Right cardiac atrium (tissue), 5 donors: ENCODE results near the gene GNAI2. TPM values are rescaled to one million over a fixed set of nuclear protein-coding genes. Genes with fewer than 3 reads are reported as not detected.
A peak's percentile ranks its signal among the peaks of the same experiment; 100 is the strongest.

Experiments used
- ATAC-seq, 2 donors: fragments of 200-7000 bp; cut with Tn5 transposase; one replicate each; pipeline versions ENCODE4 v1.8.0 to v1.9.1; 2020; ENCODE audit warnings: moderate library complexity in 2 of 2, mild to moderate bottlenecking in 1 of 2
- DNase-seq, 3 donors: peaks; one replicate each; pipeline ENCODE4 v3.0.0-alpha.2; 2020
- H3K27ac ChIP-seq: one replicate; pipeline ENCODE4 v1.5.1; 2013; ENCODE audit warnings: mild to moderate bottlenecking, low read length, control low read depth, moderate library complexity
- H3K27me3 ChIP-seq: one replicate; pipeline ENCODE4 v1.6.1; 2013; ENCODE audit not compliant: control insufficient read depth, insufficient read depth
- H3K4me1 ChIP-seq: one replicate; pipeline ENCODE4 v1.6.1; 2013; ENCODE audit warnings: low read length; ENCODE audit not compliant: control insufficient read depth, insufficient read depth
- H3K4me3 ChIP-seq: one replicate; pipeline ENCODE4 v1.5.1; 2013; ENCODE audit warnings: low read length, control low read depth
- H3K9me3 ChIP-seq: one replicate; pipeline ENCODE4 v1.6.1; 2013; ENCODE audit warnings: low read length; ENCODE audit not compliant: control insufficient read depth
- WGBS: extraction: QIAGEN DNeasy Blood & Tissue Kit; methylation state at CpG from one replicate; pipeline ENCODE4 v1.1.7; 2013; 5-methylcytosine and 5-hydroxymethylcytosine counted together
- intact Hi-C, 4 donors: fragments of 100-400 bp; cut with DNase I; formaldehyde crosslinking; loops; one replicate each; pipeline versions ENCODE4 v1.11.0 to v1.14.0; 2022 to 2023
- microRNA-seq, 2 donors: library from miRNA; unstranded; fragments of <30 nt; microRNA quantifications; one replicate each; pipeline ENCODE4 v1.2.0, GENCODE V29; 2020 to 2021
- polyA plus RNA-seq: library from polyadenylated mRNA; stranded (reverse); fragments of 200-250 nt; gene quantifications from one replicate; pipeline ENCODE4 v1.2.3, GENCODE V29; 2013
- total RNA-seq, 4 donors: library from RNA; stranded (reverse); fragmentation: NEBNext Ultra II Directional; extraction: Animal tissue kit (Norgen Biotek cat#: 25700); gene quantifications; one replicate each; pipeline ENCODE4 v1.2.1, GENCODE V29; 2021
- donor health status: healthy with polysubstance abuse.
- donor health status: DM: no; HTN: yes; CAD: no.
- donor health status: DM: no; HTN: no; CAD: no.
- donor health status: DM: no; HTN: yes; CAD: no; lungs with severe emphysema.
- donor health status: DM: yes; HTN: yes; CAD: no.

The GNAI2 gene
- total and polyA plus RNA-seq, 5 donors: 122 to 149 (median 148) TPM

- Histone ChIP-seq H3K27me3 (no peaks in the 10 kb centered on the region), H3K9me3 (no peaks in the 10 kb centered on the region), H3K4me3 (peak overlapping the region; percentile 30), H3K27ac (peak overlapping the region; percentile 91), H3K4me1 (peaks cover 10% of the 10 kb centered on the region)
- 44% methylated on average over 12 of the region's 12 CpGs for WGBS
- ATAC-seq: no peak
- intact Hi-C loops: no loop called here
- DNase-seq: peak in 2 of 3 donors; percentile 70 to 74
Observed at GRCh38 chr3:50299929-50300680, 64.1 kb downstream of the GNAI2 start.

- Histone ChIP-seq H3K27me3 (no peaks in the 10 kb centered on the region), H3K4me3 (no peak overlapping the region), H3K4me1 (peaks cover 10% of the 10 kb centered on the region), H3K9me3 (no peaks in the 10 kb centered on the region), H3K27ac (peak overlapping the region; percentile 91)
- intact Hi-C loops: no loop called here
- 82% methylated on average over 6 of the region's 6 CpGs for WGBS
- ATAC-seq: no peak
- DNase-seq: no peak
Observed at GRCh38 chr3:50300681-50301254, 64.8 kb downstream of the GNAI2 start.

GRCh38 chr3:50302095-50303012 lies 66.3 kb downstream of the GNAI2 start:
- intact Hi-C loops: no loop called here
- Histone ChIP-seq H3K9me3 (no peaks in the 10 kb centered on the region), H3K27me3 (no peaks in the 10 kb centered on the region), H3K27ac (peak overlapping the region; percentile 80), H3K4me3 (peak overlapping the region; percentile 24), H3K4me1 (peaks cover 10% of the 10 kb centered on the region)
- WGBS: 76% methylated on average over 32 of the region's 32 CpGs
- no peak for ATAC-seq
- peak in 2 of 3 donors; percentile 66 to 67 for DNase-seq

- H3K9me3 ChIP-seq: no peaks in the 10 kb centered on the region
- H3K4me1 ChIP-seq: peaks cover 9% of the 10 kb centered on the region
- peak within 1 kb of the TSS; percentile 80 for H3K27ac ChIP-seq
- no peaks in the 10 kb centered on the region for H3K27me3 ChIP-seq
- WGBS: 49% methylated on average over 14 of the region's 14 CpGs
- H3K4me3 ChIP-seq: peak within 1 kb of the TSS; percentile 24
- DNase-seq (peak; percentile 88 to 93 (median 92)), ATAC-seq (peak; percentile 40 to 59)
- intact Hi-C loops: no loop called here
Observed at GRCh38 chr3:50303013-50303815, 67.2 kb downstream of the GNAI2 start, which contains the start of gene HYAL1. Gene HYAL1, minus strand, starts transcription at chr3:50303574. Its CDS starts 618 bp downstream, at chr3:50302956.

GRCh38 chr3:50304601-50305000 lies 68.6 kb downstream of the GNAI2 start:
- H3K9me3 ChIP-seq: no peaks in the 10 kb centered on the region
- H3K27ac ChIP-seq: no peak overlapping the region
- H3K4me3 ChIP-seq: no peak overlapping the region
- no peaks in the 10 kb centered on the region for H3K27me3 ChIP-seq
- intact Hi-C loops: no loop called here
- peaks cover 5% of the 10 kb centered on the region for H3K4me1 ChIP-seq
- ATAC-seq (no peak), DNase-seq (no peak)

Small RNA genes lying within 50 kb of the gene (microRNA-seq; reads per million reads assigned to microRNA genes)
- gene MIR5787: 0 reads per million in 2 donors

Other genes starting within 250 kb of the GNAI2 start
- 10 to 100 TPM; 67.1 to 83.8 (median 76.6) TPM for gene RBM5, start 147.3 kb upstream of the GNAI2 start, total RNA-seq
- 54.9 TPM for gene RBM5, start 147.3 kb upstream of the GNAI2 start, polyA plus RNA-seq
- 10 to 100 TPM in 2 of 4 donors, 1 to 10 TPM in 2; 7.3 to 15.2 (median 9.4) TPM for gene SEMA3F, start 80.9 kb upstream of the GNAI2 start, total RNA-seq
- 10.2 TPM for gene SEMA3F, start 80.9 kb upstream of the GNAI2 start, polyA plus RNA-seq
- not detected for gene GNAT1, start 44.6 kb upstream of the GNAI2 start, total RNA-seq
- gene GNAT1, start 44.6 kb upstream of the GNAI2 start, polyA plus RNA-seq: not detected
- gene SLC38A3, start 30.9 kb upstream of the GNAI2 start, total RNA-seq: 10 to 100 TPM in 1 of 4 donors, 1 to 10 TPM in 3; 5.0 to 10.4 (median 8.9) TPM
- 5.4 TPM for gene SLC38A3, start 30.9 kb upstream of the GNAI2 start, polyA plus RNA-seq
- 10 to 100 TPM; 19.2 to 33.9 (median 29.3) TPM for gene SEMA3B, start 32.9 kb downstream of the GNAI2 start, total RNA-seq
- 35.7 TPM for gene SEMA3B, start 32.9 kb downstream of the GNAI2 start, polyA plus RNA-seq
- 10 to 100 TPM in 2 of 4 donors, 1 to 10 TPM in 2; 1.4 to 15.7 (median 8.0) TPM for gene LSMEM2, start 42.9 kb downstream of the GNAI2 start, total RNA-seq
- 14.6 TPM for gene LSMEM2, start 42.9 kb downstream of the GNAI2 start, polyA plus RNA-seq
- gene IFRD2, start 56.2 kb downstream of the GNAI2 start, total RNA-seq: 10 to 100 TPM; 51.0 to 67.6 (median 56.9) TPM
- 50.9 TPM for gene IFRD2, start 56.2 kb downstream of the GNAI2 start, polyA plus RNA-seq
- gene HYAL3, start 63.2 kb downstream of the GNAI2 start, total RNA-seq: 1 to 10 TPM; 1.1 to 2.4 (median 1.7) TPM
- 2.9 TPM for gene HYAL3, start 63.2 kb downstream of the GNAI2 start, polyA plus RNA-seq
- 10 to 100 TPM in 1 of 4 donors, 1 to 10 TPM in 3; 8.1 to 11.5 (median 8.7) TPM for gene NAA80, start 63.2 kb downstream of the GNAI2 start, total RNA-seq
- gene NAA80, start 63.2 kb downstream of the GNAI2 start, polyA plus RNA-seq: 11.3 TPM
- 10 to 100 TPM; 17.8 to 33.7 (median 26.8) TPM for gene HYAL1, start 67.4 kb downstream of the GNAI2 start, total RNA-seq
- gene HYAL1, start 67.4 kb downstream of the GNAI2 start, polyA plus RNA-seq: 25.4 TPM
- gene HYAL2, start 86.5 kb downstream of the GNAI2 start, total RNA-seq: 100 to 1,000 TPM in 1 of 4 donors, 10 to 100 TPM in 3; 40.9 to 114 (median 46.5) TPM
- 57.7 TPM for gene HYAL2, start 86.5 kb downstream of the GNAI2 start, polyA plus RNA-seq
- 10 to 100 TPM; 28.9 to 33.0 (median 30.0) TPM for gene TUSC2, start 92.0 kb downstream of the GNAI2 start, total RNA-seq
- gene TUSC2, start 92.0 kb downstream of the GNAI2 start, polyA plus RNA-seq: 34.9 TPM
- gene RASSF1, start 104.6 kb downstream of the GNAI2 start, total RNA-seq: 10 to 100 TPM; 15.6 to 19.1 (median 15.8) TPM
- 20.4 TPM for gene RASSF1, start 104.6 kb downstream of the GNAI2 start, polyA plus RNA-seq
- under 1 TPM; 0.20 to 0.40 (median 0.29) TPM for gene ZMYND10, start 109.5 kb downstream of the GNAI2 start, total RNA-seq
- gene ZMYND10, start 109.5 kb downstream of the GNAI2 start, polyA plus RNA-seq: 0.25 TPM
- 10 to 100 TPM; 18.4 to 24.3 (median 19.3) TPM for gene NPRL2, start 114.6 kb downstream of the GNAI2 start, total RNA-seq
- gene NPRL2, start 114.6 kb downstream of the GNAI2 start, polyA plus RNA-seq: 16.7 TPM
- gene CYB561D2, start 114.7 kb downstream of the GNAI2 start, total RNA-seq: 10 to 100 TPM in 2 of 4 donors, 1 to 10 TPM in 2; 8.5 to 11.1 (median 10.4) TPM
- 10.8 TPM for gene CYB561D2, start 114.7 kb downstream of the GNAI2 start, polyA plus RNA-seq
- gene TMEM115, start 123.3 kb downstream of the GNAI2 start, total RNA-seq: 10 to 100 TPM; 28.7 to 33.3 (median 31.7) TPM
- 32.5 TPM for gene TMEM115, start 123.3 kb downstream of the GNAI2 start, polyA plus RNA-seq